TTC549 (cell line): ENCODE measurements around the gene SHB.

ENCODE experiments used
- FAIRE-seq: peaks from 2 replicates; lab custom pipeline; 2012; peaks lifted over from hg19 to GRCh38; lab: Jason Lieb, UNC

Gene SHB

DNA sequence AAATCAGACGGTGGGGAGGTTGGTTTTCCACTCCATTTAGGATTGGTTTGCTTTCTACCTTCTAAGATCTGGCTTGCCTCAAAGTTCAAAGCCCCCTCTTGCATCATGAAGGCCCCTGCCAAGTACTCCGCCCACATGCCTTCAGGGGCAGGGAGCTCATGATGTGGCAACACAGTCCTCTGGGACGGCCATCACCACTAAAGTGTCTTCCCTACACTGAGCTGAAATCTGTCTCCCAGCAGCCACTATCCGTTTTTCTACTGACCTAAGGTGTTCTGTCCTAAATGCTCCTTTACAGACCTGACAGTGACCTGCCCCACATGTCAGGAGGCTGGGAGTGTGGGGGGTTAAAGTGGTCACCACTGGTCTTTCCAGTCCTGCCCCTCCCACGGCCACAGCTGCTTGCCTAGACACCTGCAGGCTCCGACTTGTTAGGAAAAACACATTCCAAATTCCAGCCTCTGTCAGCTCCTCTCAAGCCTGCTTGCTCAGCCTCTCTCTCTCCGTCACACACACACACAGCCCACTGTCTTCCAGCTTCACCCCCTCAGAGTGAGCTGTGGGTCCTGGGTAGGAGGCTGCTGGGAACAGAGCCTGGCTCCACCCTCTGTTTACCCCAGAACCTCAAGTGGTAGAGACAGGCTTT lies 44.9 kb downstream of the SHB start:
- no peak for FAIRE-seq

- FAIRE-seq: no peak
Observed at GRCh38 chr9:38023661-38024035, 45.4 kb downstream of the SHB start.

- no peak for FAIRE-seq
Observed at GRCh38 chr9:38022995-38023394, 46.0 kb downstream of the SHB start.

- FAIRE-seq: no peak
Observed at GRCh38 chr9:38022203-38022895, 46.7 kb downstream of the SHB start.

GRCh38 chr9:38020151-38021076 lies 48.6 kb downstream of the SHB start:
- no peak for FAIRE-seq

DNA sequence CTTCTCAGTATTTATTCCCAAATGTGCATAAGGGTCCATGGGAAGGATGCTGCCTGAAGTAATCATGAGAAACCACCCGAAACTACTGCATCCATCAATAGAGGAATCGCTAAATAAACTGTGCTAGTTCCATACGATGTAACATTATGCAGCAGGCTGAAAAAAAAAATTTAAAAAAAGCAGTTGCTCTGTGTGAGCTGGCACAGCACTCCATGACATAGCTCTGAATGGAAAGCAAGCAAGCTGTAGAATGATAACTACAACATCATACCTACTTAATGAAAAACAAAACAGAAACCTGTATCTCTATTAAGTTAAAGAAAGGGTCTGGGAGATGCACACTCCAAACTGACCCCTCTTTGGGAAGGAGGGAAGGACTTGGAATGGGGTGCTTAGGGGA lies 49.3 kb downstream of the SHB start:
- no peak for FAIRE-seq

DNA sequence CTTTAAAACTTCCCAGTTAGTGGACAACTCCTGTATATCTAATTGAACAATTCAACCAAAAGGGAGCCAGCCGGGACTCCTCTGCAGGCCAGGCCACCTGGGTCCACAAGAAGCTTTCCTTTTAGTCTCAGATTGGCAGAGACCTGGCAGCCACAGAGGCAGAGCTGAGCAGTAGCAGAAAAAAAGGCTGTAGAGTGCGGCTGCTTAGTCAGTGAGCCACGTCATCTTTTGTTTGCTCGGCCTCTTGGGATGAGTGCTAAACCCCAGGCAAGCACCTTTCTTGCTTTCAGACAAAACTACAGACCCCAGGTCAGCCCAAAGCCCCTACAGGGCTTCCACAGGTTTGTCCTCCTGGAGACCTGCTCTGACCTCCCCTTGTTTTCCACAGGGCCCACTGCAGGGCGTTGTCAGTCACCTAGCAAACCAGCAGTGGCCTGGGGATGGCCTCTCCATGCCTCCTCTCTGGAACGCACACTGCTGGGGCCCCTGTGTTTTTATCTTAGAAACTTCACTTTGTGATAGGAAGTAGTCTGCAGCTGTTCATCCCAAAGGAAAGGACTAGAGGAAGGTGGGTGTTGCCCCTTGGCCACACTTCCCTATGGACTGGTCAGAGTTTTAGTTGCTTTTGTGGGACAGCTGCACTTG lies 49.9 kb downstream of the SHB start:
- no peak for FAIRE-seq

DNA sequence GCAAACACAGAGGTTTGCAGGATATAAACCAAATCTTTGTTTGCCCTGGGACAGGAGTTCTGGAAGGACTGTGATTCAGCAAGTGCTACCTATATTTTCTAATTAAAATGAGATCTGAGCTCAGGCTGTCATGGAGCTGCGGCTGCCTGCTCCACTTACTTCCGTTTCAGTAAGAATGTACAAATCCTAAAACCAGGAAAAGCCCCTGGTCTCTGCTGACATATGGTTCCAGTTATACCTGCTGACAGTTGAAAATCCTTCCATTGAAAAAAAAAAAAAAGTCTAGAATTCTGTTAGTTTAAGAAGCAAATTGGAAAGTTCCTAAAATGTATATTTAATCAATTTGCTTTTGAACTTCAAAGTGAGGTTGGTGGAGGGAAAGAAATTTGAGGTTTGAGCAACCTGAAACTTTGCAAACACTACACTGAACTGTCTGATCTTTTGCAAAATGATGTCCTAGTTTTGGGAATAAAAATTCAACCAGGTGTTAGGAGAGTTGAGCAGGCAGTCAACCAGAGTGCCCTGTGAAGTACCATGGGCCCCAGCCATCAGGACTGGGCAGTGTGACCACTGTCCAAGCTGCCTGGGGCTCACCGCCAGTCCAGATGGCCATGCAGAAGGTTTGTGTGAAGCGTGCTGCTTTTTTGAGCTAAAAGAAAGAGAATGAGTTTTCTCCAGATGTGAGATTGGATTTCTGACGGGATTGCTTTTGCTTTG lies 50.6 kb downstream of the SHB start:
- no peak for FAIRE-seq

- FAIRE-seq: no peak
Observed at GRCh38 chr9:38017885-38018186, 51.2 kb downstream of the SHB start.

- no peak for FAIRE-seq
Observed at GRCh38 chr9:38017149-38017884, 51.7 kb downstream of the SHB start.

- FAIRE-seq: no peak
Observed at GRCh38 chr9:38016375-38017135, 52.5 kb downstream of the SHB start.

- FAIRE-seq: no peak
Observed at GRCh38 chr9:38015906-38016305, 53.1 kb downstream of the SHB start.

DNA sequence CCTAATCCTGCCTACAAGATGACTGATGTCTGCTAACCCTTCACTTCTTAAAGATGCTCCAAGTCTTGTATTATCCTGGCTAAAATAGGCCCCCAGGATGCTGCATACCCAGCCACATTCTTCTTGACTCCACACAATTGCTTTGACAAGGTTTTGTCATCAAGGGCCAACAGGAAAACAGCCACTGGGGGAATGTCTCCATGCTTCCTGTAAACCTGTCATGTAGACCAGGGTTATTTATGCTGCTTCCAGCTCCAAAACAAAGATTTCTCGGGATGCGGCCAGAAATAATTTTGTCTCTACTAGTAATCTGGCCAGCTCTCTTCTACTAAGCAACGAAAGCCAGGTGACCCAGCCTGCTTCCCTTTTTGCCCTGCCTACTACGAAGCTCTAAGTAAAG lies 53.8 kb downstream of the SHB start:
- no peak for FAIRE-seq

GRCh38 chr9:38012767-38013450 lies 56.1 kb downstream of the SHB start:
- no peak for FAIRE-seq

DNA sequence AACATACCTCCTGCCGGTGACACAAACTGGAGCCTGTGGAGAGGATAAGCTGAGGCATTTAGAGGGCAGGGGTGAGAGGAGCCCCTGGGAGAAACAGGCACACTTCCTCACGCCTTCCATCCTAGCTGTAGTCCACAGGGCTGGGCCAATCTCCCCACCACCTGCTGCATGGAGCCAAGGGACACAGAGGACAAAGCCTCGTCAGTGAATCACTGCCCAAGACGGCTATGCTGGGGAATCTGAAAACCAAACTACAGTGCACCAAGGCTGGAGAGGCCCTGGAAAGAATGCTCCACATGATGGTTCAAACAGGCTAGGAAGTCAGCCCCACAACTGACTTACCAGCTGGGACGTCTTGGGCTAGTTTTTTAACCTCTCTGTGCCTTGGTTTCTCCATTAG lies 57.0 kb downstream of the SHB start:
- no peak for FAIRE-seq

DNA sequence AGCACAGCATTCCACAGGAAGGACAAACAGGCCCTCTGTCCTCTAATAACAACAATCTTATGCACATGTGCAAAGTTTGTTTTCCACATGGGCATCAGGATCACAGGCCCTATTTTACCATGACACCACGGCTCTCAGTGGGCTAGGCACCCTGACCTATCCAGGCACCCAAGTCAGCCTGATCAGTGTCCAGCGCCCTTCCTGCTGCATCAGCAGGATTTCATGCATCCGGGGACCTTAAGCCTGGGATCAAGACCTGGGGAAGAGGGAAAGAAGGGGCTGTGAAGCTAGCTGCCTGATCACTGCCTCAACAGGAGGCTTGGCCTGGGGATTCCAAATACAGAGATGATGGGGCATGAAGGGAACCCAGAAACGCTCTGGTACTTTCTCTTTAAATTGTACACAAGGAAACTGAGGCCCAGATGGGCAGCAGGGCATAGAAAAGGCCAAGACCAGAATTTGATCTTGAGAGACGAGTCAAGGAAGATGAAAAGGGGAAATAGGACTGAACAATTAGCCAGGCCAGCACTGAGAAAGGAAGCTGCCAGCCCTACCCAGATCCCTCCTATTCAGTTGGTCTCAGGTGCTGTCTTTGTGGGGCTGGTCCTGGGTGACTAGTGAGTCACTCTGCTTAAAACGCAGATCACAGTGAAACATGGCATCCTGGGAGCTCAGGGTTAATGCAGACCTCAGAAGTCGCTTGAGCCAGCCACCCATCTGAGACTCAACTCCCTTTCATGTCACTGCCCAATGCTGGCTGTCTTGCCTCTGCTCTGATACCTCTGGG lies 57.9 kb downstream of the SHB start:
- no peak for FAIRE-seq

DNA sequence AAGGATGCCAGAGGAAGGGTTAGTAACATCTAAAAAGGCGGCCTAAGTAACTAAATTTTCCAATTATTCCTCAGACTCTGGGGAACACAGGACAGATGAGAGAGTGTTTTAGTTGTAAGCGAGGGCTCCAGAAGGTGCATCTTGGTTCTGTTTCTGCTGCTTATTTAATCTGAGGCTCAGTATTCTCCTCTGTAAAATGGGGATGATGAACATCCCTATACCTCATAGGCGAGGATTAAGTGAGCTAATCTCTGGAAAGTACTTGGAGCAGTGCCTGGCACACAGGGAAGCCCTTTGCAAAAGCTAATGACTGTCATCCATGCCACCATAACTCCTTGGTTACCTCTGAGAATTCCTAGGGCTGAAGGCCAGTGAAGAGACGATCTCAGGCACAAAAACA lies 59.0 kb downstream of the SHB start:
- no peak for FAIRE-seq

- FAIRE-seq: no peak
Observed at GRCh38 chr9:38009035-38009501, 60.0 kb downstream of the SHB start.
